HL-60 (cell line): Measurements from ENCODE around the gene AHI1.
A peak's percentile ranks its signal among the peaks of the same experiment; 100 is the strongest.
"Not testable (repeated sequence)": the region's sequence is repeated elsewhere in the genome, so short reads cannot be mapped to it uniquely, and the experiment has no call there.

Source experiments
- DNase-seq, 2 experiments: peaks; one replicate each; pipeline ENCODE4 v3.0.0-alpha.2; 2010 to 2020; ENCODE audit warnings: low read depth in 1 of 2, low spot score in 1 of 2
- H3K27ac ChIP-seq: fragments of 250-450 bp; sonication (Bioruptor Pico); replicated peaks from 2 replicates; pipeline ENCODE4 v1.5.1; 2020; ENCODE audit warnings: mild to moderate bottlenecking, moderate library complexity
- H3K27me3 ChIP-seq: fragments of 250-450 bp; sonication (Bioruptor Pico); 2 replicates; pipeline ENCODE4 v1.5.1; 2021; ENCODE audit warnings: mild to moderate bottlenecking, moderate library complexity; ENCODE audit not compliant: insufficient read depth, poor library complexity, severe bottlenecking
- H3K4me3 ChIP-seq: replicated peaks from 2 replicates; pipeline ENCODE4 v1.5.1; 2011; ENCODE audit warnings: mild to moderate bottlenecking, control low read depth, low read length; ENCODE audit not compliant: insufficient read depth
- GABPA ChIP-seq: IDR thresholded peaks from 2 replicates; pipeline ENCODE4 v1.6.1; 2012; ENCODE audit warnings: low read depth
- POLR2AphosphoS5 ChIP-seq: IDR thresholded peaks from 2 replicates; pipeline ENCODE4 v1.6.1; 2012; ENCODE audit warnings: low read depth
- SPI1 ChIP-seq: IDR thresholded peaks from 2 replicates; pipeline ENCODE4 v1.6.1; 2012; ENCODE audit warnings: low read depth, mild to moderate bottlenecking, borderline replicate concordance
- TF ChIP-seq, protein P1 (sequence below): IDR thresholded peaks from 2 replicates; pipeline ENCODE4 v1.6.1; 2012; ENCODE audit warnings: low read depth; ENCODE audit not compliant: insufficient replicate concordance
- TF ChIP-seq, protein P2 (sequence below): IDR thresholded peaks from one replicate; pipeline ENCODE4 v1.5.1; 2011; ENCODE audit warnings: low read length, control low read depth, inconsistent platforms; ENCODE audit not compliant: insufficient read depth

AHI1 gene

DNA sequence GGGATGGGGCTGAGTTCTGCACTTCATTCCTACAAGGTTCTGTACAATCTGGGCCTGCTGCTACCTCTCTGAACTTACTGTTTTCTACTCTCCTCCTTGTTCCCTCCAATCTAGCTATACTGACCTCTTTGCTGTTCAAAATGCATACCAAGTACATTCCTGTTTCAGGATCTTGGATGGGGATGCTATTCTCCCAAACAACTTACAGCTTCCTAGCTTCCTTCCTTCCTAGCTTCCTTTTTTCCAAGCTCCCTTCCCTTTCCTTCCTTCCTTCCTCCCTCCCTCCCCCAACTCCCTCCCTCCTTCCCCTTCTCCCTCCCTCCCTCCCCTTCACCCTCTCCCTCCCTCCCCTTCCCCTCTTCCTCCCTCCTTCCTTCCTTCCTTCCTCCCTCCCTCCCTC is 117.9 kb downstream of the AHI1 start:
- TF ChIP-seq SPI1 (no peak), GABPA (no peak), POLR2AphosphoS5 (no peak)
- TF ChIP-seq, protein P1, sequence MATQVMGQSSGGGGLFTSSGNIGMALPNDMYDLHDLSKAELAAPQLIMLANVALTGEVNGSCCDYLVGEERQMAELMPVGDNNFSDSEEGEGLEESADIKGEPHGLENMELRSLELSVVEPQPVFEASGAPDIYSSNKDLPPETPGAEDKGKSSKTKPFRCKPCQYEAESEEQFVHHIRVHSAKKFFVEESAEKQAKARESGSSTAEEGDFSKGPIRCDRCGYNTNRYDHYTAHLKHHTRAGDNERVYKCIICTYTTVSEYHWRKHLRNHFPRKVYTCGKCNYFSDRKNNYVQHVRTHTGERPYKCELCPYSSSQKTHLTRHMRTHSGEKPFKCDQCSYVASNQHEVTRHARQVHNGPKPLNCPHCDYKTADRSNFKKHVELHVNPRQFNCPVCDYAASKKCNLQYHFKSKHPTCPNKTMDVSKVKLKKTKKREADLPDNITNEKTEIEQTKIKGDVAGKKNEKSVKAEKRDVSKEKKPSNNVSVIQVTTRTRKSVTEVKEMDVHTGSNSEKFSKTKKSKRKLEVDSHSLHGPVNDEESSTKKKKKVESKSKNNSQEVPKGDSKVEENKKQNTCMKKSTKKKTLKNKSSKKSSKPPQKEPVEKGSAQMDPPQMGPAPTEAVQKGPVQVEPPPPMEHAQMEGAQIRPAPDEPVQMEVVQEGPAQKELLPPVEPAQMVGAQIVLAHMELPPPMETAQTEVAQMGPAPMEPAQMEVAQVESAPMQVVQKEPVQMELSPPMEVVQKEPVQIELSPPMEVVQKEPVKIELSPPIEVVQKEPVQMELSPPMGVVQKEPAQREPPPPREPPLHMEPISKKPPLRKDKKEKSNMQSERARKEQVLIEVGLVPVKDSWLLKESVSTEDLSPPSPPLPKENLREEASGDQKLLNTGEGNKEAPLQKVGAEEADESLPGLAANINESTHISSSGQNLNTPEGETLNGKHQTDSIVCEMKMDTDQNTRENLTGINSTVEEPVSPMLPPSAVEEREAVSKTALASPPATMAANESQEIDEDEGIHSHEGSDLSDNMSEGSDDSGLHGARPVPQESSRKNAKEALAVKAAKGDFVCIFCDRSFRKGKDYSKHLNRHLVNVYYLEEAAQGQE = no peak
- TF ChIP-seq, protein P2, sequence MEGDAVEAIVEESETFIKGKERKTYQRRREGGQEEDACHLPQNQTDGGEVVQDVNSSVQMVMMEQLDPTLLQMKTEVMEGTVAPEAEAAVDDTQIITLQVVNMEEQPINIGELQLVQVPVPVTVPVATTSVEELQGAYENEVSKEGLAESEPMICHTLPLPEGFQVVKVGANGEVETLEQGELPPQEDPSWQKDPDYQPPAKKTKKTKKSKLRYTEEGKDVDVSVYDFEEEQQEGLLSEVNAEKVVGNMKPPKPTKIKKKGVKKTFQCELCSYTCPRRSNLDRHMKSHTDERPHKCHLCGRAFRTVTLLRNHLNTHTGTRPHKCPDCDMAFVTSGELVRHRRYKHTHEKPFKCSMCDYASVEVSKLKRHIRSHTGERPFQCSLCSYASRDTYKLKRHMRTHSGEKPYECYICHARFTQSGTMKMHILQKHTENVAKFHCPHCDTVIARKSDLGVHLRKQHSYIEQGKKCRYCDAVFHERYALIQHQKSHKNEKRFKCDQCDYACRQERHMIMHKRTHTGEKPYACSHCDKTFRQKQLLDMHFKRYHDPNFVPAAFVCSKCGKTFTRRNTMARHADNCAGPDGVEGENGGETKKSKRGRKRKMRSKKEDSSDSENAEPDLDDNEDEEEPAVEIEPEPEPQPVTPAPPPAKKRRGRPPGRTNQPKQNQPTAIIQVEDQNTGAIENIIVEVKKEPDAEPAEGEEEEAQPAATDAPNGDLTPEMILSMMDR = no peak
- H3K27ac ChIP-seq = no peak overlapping the region
- no peak overlapping the region for H3K4me3 ChIP-seq
- DNase-seq = peak in 1 of 2 experiments; percentile 5
- no peaks in the 10 kb centered on the region for H3K27me3 ChIP-seq

DNA sequence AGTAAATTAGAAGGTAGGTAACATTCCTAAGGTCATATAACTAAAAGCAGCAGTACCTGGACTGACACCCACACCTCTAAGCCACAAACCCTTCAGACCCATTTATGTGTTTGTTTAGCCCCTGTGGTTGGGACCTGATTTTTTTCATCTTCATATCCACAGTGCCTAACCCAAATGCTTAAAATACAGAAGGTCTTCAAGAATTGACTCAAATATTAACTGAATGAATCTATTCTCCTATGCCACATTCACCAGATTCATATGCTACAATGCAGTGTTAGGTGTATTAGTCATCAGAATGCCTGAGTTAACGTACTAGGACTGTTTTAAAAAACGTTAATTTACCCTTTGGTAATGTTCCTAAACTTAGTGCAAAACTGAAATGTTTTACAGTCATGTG is 124.8 kb downstream of the AHI1 start:
- Histone ChIP-seq H3K27ac (no peak overlapping the region), H3K4me3 (no peak overlapping the region), H3K27me3 (no peaks in the 10 kb centered on the region)
- TF ChIP-seq GABPA (no peak), SPI1 (no peak), POLR2AphosphoS5 (no peak)
- TF ChIP-seq, protein P2 = no peak
- TF ChIP-seq, protein P1 = no peak
- no peak for DNase-seq

DNA sequence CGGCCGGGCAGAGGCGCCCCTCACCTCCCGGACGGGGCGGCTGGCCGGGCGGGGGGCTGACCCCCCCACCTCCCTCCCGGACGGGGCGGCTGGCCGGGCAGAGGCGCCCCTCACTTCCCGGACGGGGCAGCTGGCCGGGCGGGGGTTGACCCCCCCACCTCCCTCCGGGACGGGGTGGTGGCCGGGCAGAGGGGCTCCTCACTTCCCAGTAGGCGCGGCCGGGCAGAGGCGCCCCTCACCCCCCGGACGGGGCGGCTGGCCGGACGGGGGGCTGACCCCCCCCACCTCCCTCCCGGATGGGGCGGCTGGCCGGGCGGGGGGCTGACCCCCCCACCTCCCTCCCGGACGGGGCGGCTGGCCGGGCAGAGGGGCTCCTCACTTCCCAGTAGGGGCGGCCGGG is 133.9 kb downstream of the AHI1 start:
- DNase-seq, H3K27ac ChIP-seq, H3K27me3 ChIP-seq, H3K4me3 ChIP-seq: not testable (repeated sequence)

DNA sequence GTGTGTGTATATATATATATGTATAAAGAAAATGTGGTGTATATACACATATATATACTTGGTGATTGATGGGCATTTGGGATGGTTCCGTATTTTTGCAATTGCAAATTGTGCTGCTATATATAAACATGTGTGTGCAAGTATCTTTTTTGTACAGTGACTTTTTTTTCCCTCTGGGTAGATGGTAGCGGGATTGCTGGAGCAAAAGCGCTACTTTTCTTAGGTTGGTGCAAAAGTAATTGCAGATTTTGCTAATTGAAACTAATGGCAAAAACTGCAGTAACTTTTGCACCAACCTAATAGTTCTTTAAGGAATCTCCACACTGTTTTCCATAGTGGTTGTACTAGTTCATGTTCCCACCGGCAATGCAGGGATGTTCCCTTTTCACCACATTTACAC is 135.4 kb downstream of the AHI1 start:
- H3K4me3 ChIP-seq = no peak overlapping the region
- no peaks in the 10 kb centered on the region for H3K27me3 ChIP-seq
- TF ChIP-seq SPI1 = no peak
- DNase-seq = no peak
- no peak overlapping the region for H3K27ac ChIP-seq

DNA sequence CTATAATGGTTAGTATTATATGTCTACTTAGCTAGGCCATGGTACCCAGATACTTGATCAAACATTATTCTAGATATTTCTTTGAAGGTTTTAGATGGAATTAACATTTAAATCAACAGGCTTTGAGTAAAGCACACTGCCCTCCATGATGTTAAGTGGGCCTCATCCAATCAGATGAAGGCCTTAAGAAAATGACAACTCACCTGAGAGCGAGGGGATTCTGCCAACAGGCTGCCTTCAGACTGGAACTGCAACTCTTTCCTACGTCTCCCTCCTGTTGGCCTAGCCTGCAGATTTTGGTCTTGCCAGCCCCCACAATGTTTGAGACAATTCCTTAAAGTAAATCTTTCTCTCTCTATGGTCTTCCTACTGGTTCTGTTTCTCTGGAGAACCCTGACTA is 137.3 kb downstream of the AHI1 start:
- no peak overlapping the region for H3K27ac ChIP-seq
- TF ChIP-seq POLR2AphosphoS5 (no peak), GABPA (no peak), SPI1 (no peak)
- TF ChIP-seq, protein P2 = no peak
- TF ChIP-seq, protein P1 = no peak
- H3K4me3 ChIP-seq = no peak overlapping the region
- no peaks in the 10 kb centered on the region for H3K27me3 ChIP-seq
- DNase-seq = no peak
